SIG-M5 (cell line): ENCODE data around the gene PDAP1.
"Not testable (repeated sequence)": the region's sequence is repeated elsewhere in the genome, so short reads cannot be mapped to it uniquely, and the experiment has no call there.

ENCODE experiments used
- DNase-seq: peaks from one replicate; lab custom pipeline; 2025; lab: John Stamatoyannopoulos, UW

Gene PDAP1

GRCh38 chr7:99424932-99425730, 16.7 kb upstream of the PDAP1 start:
- no peak for DNase-seq

GRCh38 chr7:99422625-99423024, 14.2 kb upstream of the PDAP1 start:
- no peak for DNase-seq

- DNase-seq: no peak
Observed at GRCh38 chr7:99422186-99422585, 13.8 kb upstream of the PDAP1 start.

- DNase-seq: no peak
Observed at GRCh38 chr7:99420986-99421385, 12.6 kb upstream of the PDAP1 start.

- DNase-seq: no peak
Observed at GRCh38 chr7:99420213-99420612, 11.8 kb upstream of the PDAP1 start.

- no peak for DNase-seq
Observed at GRCh38 chr7:99419323-99420021, 11.1 kb upstream of the PDAP1 start.

GRCh38 chr7:99418260-99418659, 9.9 kb upstream of the PDAP1 start:
- no peak for DNase-seq

GRCh38 chr7:99415513-99416127, 7.2 kb upstream of the PDAP1 start:
- DNase-seq: not testable (repeated sequence)

- no peak for DNase-seq
Observed at GRCh38 chr7:99410635-99411034, 2.2 kb upstream of the PDAP1 start.

GRCh38 chr7:99409806-99410205, 1.4 kb upstream of the PDAP1 start:
- no peak for DNase-seq

GRCh38 chr7:99409192-99409572, 785 bp upstream of the PDAP1 start:
- DNase-seq: no peak

GRCh38 chr7:99407872-99408378, 472 bp downstream of the PDAP1 start:
- no peak for DNase-seq

- no peak for DNase-seq
Observed at GRCh38 chr7:99406557-99406956, 1.8 kb downstream of the PDAP1 start.

GRCh38 chr7:99404977-99405320, 3.4 kb downstream of the PDAP1 start:
- DNase-seq: no peak

- DNase-seq: no peak
Observed at GRCh38 chr7:99404235-99404976, 4.0 kb downstream of the PDAP1 start.

- no peak for DNase-seq
Observed at GRCh38 chr7:99403764-99404163, 4.6 kb downstream of the PDAP1 start.

- DNase-seq: no peak
Observed at GRCh38 chr7:99402854-99403253, 5.5 kb downstream of the PDAP1 start.

- DNase-seq: no peak
Observed at GRCh38 chr7:99399597-99399996, 8.8 kb downstream of the PDAP1 start.

GRCh38 chr7:99398891-99399445, 9.4 kb downstream of the PDAP1 start:
- DNase-seq: no peak

GRCh38 chr7:99397297-99397983, 11.0 kb downstream of the PDAP1 start:
- no peak for DNase-seq
